HCT116 (cell line): ENCODE results near the gene ADK. TPM values are rescaled to one million over a fixed set of nuclear protein-coding genes. Genes with fewer than 3 reads are reported as not detected.

Experiments
- ATAC-seq: fragments of 200-7000 bp; cut with Tn5 transposase; 2 replicates; pipeline ENCODE4 v1.9.1; 2020; ENCODE audit warnings: mild to moderate bottlenecking, moderate library complexity
- BruUV-seq: library from RNA; stranded (reverse); fragments of 400-500 nt; replicated peaks from 2 replicates; lab custom pipeline; 2021; lab: Mats Ljungman, UMichigan
- CTCF ChIA-PET: fragments of 300-600 bp; sonication (Branson Sonifier 250); formaldehyde crosslinking; loops from one replicate; lab custom pipeline; 2021; ENCODE audit warnings: antibody characterized with exemption; lab: Charles Lee
- POLR2A ChIA-PET: fragments of 300-600, 350-600 bp; sonication (Branson Sonifier 250); formaldehyde crosslinking; loops from one replicate; lab custom pipeline; 2021; ENCODE audit warnings: antibody characterized with exemption; lab: Charles Lee
- RAD21 ChIA-PET, 2 experiments: fragments of 300-600 bp; sonication (Branson Sonifier 250); formaldehyde crosslinking; loops; one replicate each; lab custom pipeline; 2023; ENCODE audit warnings: low total read pairs in 2 of 2; ENCODE audit not compliant: uncharacterized antibody in 2 of 2, unreplicated experiment in 2 of 2, low non-redundant PET in 1 of 2; lab: Charles Lee
- DNase-seq: peaks from one replicate; pipeline ENCODE4 v3.0.0-alpha.2; 2010; ENCODE audit warnings: low read depth, low spot score
- H2AFZ ChIP-seq: fragments of 200-600 bp; shearing (Covaris generic), sonication (generic); 2 replicates; pipeline ENCODE4 v1.6.1; 2017; ENCODE audit warnings: low read depth, mixed run types, mixed read lengths, antibody characterized with exemption, low read length; ENCODE audit not compliant: poor library complexity, severe bottlenecking
- H3K27ac ChIP-seq: 2 replicates; pipeline ENCODE4 v1.5.1; 2012; ENCODE audit warnings: low read depth, low read length
- H3K27me3 ChIP-seq: fragments of 200-600 bp; sonication (generic); 2 replicates; pipeline ENCODE4 v1.6.1; 2016; ENCODE audit warnings: mixed run types, low read length, mixed read lengths; ENCODE audit not compliant: insufficient read depth
- H3K36me3 ChIP-seq, 2 experiments: fragments of 200-500 bp in 1 of 2; fragments of 200-600 bp in 1 of 2; sonication (Bioruptor generic) in 1 of 2; sonication (generic) in 1 of 2; 2 replicates each; pipeline versions ENCODE4 v1.5.1 to v1.6.1; 2014 to 2016; ENCODE audit warnings: low read length in 2 of 2, inconsistent platforms in 1 of 2, mixed read lengths in 1 of 2, mixed run types in 1 of 2; ENCODE audit not compliant: insufficient read depth in 2 of 2, control insufficient read depth in 1 of 2
- H3K4me1 ChIP-seq, 2 experiments: fragments of 200-600 bp in 1 of 2; sonication (generic) in 1 of 2; 2 replicates each; pipeline versions ENCODE4 v1.5.1 to v1.6.1; 2012 to 2017; ENCODE audit warnings: low read length in 2 of 2, inconsistent platforms in 1 of 2, mild to moderate bottlenecking in 1 of 2, mixed read lengths in 1 of 2, mixed run types in 1 of 2, moderate library complexity in 1 of 2; ENCODE audit not compliant: insufficient read depth in 2 of 2, control insufficient read depth in 1 of 2
- H3K4me2 ChIP-seq: fragments of 200-600 bp; sonication (generic); 2 replicates; pipeline ENCODE4 v1.6.1; 2017; ENCODE audit warnings: mixed run types, low read length, mixed read lengths
- H3K4me3 ChIP-seq, 2 experiments: fragments of 200-600 bp in 1 of 2; sonication (generic) in 1 of 2; replicated peaks in 1 of 2; 2 replicates each; pipeline ENCODE4 v1.5.1; 2011 to 2016; ENCODE audit warnings: low read length in 2 of 2, control low read depth in 1 of 2, low read depth in 1 of 2, mild to moderate bottlenecking in 1 of 2, mixed read lengths in 1 of 2, mixed run types in 1 of 2
- H3K79me2 ChIP-seq: fragments of 200-600 bp; sonication (generic); 2 replicates; pipeline ENCODE4 v1.6.1; 2017; ENCODE audit warnings: mild to moderate bottlenecking, mixed run types, low read length, moderate library complexity, mixed read lengths; ENCODE audit not compliant: insufficient read depth
- H3K9ac ChIP-seq: fragments of 200-600 bp; sonication (generic); 2 replicates; pipeline ENCODE4 v1.6.1; 2016; ENCODE audit warnings: low read length, mixed read lengths
- H3K9me2 ChIP-seq: fragments of 200-600 bp; sonication (generic), shearing (Covaris generic); 2 replicates; pipeline ENCODE4 v1.6.1; 2017; ENCODE audit warnings: mixed run types, mild to moderate bottlenecking, moderate library complexity; ENCODE audit not compliant: insufficient read depth
- H3K9me3 ChIP-seq, 2 experiments: fragments of 200-500 bp in 1 of 2; fragments of 200-600 bp in 1 of 2; sonication (Bioruptor generic) in 1 of 2; sonication (generic) in 1 of 2; 2 replicates each; pipeline ENCODE4 v1.6.1; 2014 to 2017; ENCODE audit warnings: low read length in 2 of 2, mixed read lengths in 2 of 2, inconsistent platforms in 1 of 2, low read depth in 1 of 2, mild to moderate bottlenecking in 1 of 2, mixed run types in 1 of 2, moderate library complexity in 1 of 2; ENCODE audit not compliant: control insufficient read depth in 1 of 2, insufficient read depth in 1 of 2
- H4K20me1 ChIP-seq: fragments of 200-600 bp; sonication (generic), shearing (Covaris generic); 2 replicates; pipeline ENCODE4 v1.6.1; 2017; ENCODE audit warnings: mixed run types, mild to moderate bottlenecking, moderate library complexity; ENCODE audit not compliant: insufficient read depth
- ELF1 ChIP-seq: IDR thresholded peaks from 2 replicates; pipeline ENCODE4 v1.6.1; 2012; ENCODE audit warnings: low read depth, borderline replicate concordance
- FOSL1 ChIP-seq: IDR thresholded peaks from 2 replicates; pipeline ENCODE4 v1.6.1; 2012; ENCODE audit warnings: low read depth
- JUND ChIP-seq: IDR thresholded peaks from 2 replicates; pipeline ENCODE4 v1.6.1; 2012
- POLR2A ChIP-seq: IDR thresholded peaks from 2 replicates; pipeline ENCODE4 v1.7.0; 2011; ENCODE audit warnings: borderline replicate concordance; ENCODE audit not compliant: insufficient read depth, insufficient read length; ENCODE audit errors: extremely low read depth
- TCF7L2 ChIP-seq: IDR thresholded peaks from 2 replicates; pipeline ENCODE4 v1.7.0; 2011; ENCODE audit warnings: borderline replicate concordance, inconsistent platforms; ENCODE audit not compliant: insufficient read depth, insufficient read length; ENCODE audit errors: extremely low read depth
- ZBTB33 ChIP-seq: IDR thresholded peaks from 2 replicates; pipeline ENCODE4 v1.6.1; 2011; ENCODE audit warnings: mild to moderate bottlenecking, low read length, moderate library complexity; ENCODE audit not compliant: insufficient replicate concordance; ENCODE audit errors: extremely low read depth
- ZFX ChIP-seq: fragments of 450-650 bp; IDR thresholded peaks from 2 replicates; pipeline ENCODE4 v1.6.1; 2017
- intact Hi-C: fragments of 100-400 bp; cut with micrococcal nuclease; formaldehyde crosslinking; loops from 2 replicates; pipeline ENCODE4 v1.10.0; 2022
- total RNA-seq: library from RNA; stranded (reverse); gene quantifications from one replicate; pipeline ENCODE4 v1.2.1, GENCODE V29; 2021; ENCODE audit not compliant: unreplicated experiment
- TF ChIP-seq, protein P1 (sequence below), 3 experiments: fragments of 200-600 bp in 1 of 3; sonication (generic) in 1 of 3; IDR thresholded peaks in 2 of 3; conservative IDR thresholded peaks in 1 of 3; 2 replicates each; pipeline ENCODE4 v1.5.1; 2012 to 2017; ENCODE audit warnings: low read depth in 2 of 3, low read length in 2 of 3, antibody characterized with exemption in 1 of 3, borderline replicate concordance in 1 of 3, control low read depth in 1 of 3, mild to moderate bottlenecking in 1 of 3, mixed read lengths in 1 of 3, mixed run types in 1 of 3, moderate library complexity in 1 of 3; ENCODE audit not compliant: insufficient read depth in 1 of 3

ADK gene
- total RNA-seq, 1 experiment from 2014 or later = 55.0 TPM

DNA sequence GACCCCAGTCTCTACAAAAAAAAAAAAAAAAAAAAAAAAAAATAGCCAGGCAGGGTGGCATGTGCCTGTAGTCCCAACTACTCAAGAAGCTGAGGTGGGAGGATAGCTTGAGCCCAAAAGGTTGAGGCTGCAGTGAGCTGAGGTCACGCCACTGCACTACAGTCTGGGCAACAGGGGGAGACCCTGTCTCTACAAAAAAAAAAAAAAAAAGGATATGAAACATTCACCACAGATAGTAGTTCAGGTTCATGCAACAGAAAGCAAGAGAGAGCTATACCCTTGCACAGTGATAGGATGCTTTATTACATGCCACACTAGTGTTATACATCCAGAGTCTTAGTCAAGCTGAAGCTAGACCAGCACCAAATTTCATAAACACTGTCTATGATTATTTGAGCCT lies 526.9 kb downstream of the ADK start:
- no peaks in the 10 kb centered on the region for H3K36me3 ChIP-seq
- RAD21 ChIA-PET = no interaction called here
- no peak for ATAC-seq

More for the DNA sequence above, 526.9 kb downstream of the ADK start:
- Histone ChIP-seq H3K9ac (no peak overlapping the region), H4K20me1 (no peaks in the 10 kb centered on the region), H3K27ac (no peak overlapping the region), H3K79me2 (no peaks in the 10 kb centered on the region), H3K9me2 (no peaks in the 10 kb centered on the region), H3K4me3 (no peak overlapping the region), H3K27me3 (no peaks in the 10 kb centered on the region), H2AFZ (no peak overlapping the region), H3K4me1 (no peaks in the 10 kb centered on the region), H3K4me2 (no peak overlapping the region), H3K9me3 (no peaks in the 10 kb centered on the region)
- POLR2A ChIA-PET = no interaction called here
- BruUV-seq = no TSS peak
- CTCF ChIA-PET = interaction anchor here (0.7 kb wide), 1 partner anchor 420 kb away, joined by 3 read pairs; no protein-coding TSS in a partner anchor
- DNase-seq = no peak
- TF ChIP-seq TCF7L2 (no peak), ELF1 (no peak), ZBTB33 (no peak), FOSL1 (no peak), POLR2A (no peak), ZFX (no peak), JUND (no peak)
- TF ChIP-seq, protein P1, sequence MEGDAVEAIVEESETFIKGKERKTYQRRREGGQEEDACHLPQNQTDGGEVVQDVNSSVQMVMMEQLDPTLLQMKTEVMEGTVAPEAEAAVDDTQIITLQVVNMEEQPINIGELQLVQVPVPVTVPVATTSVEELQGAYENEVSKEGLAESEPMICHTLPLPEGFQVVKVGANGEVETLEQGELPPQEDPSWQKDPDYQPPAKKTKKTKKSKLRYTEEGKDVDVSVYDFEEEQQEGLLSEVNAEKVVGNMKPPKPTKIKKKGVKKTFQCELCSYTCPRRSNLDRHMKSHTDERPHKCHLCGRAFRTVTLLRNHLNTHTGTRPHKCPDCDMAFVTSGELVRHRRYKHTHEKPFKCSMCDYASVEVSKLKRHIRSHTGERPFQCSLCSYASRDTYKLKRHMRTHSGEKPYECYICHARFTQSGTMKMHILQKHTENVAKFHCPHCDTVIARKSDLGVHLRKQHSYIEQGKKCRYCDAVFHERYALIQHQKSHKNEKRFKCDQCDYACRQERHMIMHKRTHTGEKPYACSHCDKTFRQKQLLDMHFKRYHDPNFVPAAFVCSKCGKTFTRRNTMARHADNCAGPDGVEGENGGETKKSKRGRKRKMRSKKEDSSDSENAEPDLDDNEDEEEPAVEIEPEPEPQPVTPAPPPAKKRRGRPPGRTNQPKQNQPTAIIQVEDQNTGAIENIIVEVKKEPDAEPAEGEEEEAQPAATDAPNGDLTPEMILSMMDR (IDR thresholded peaks at IDR 0.05 in 2 of 3, conservative IDR thresholded peaks at IDR 0.05 in 1 of 3; ENCODE audit: borderline replicate concordance in 1 of 3, insufficient read depth in 1 of 3, low read depth in 2 of 3, low read length in 2 of 3) = no peak
- intact Hi-C loops = no loop called here
